Liver (tissue), 9 donors: ENCODE measurements around the gene ENPP4. TPM values are rescaled to one million over a fixed set of nuclear protein-coding genes. Genes with fewer than 3 reads are reported as not detected.

ENCODE experiments used
- DNase-seq: peaks from one replicate; pipeline ENCODE4 v3.0.0-alpha.2; 2017; ENCODE audit warnings: low spot score
- H3K27ac ChIP-seq, 2 donors: one replicate each; pipeline ENCODE4 v1.7.0; 2013; ENCODE audit warnings: inconsistent platforms in 2 of 2, low read length in 2 of 2, control low read depth in 1 of 2, low read depth in 1 of 2, mild to moderate bottlenecking in 1 of 2
- H3K27me3 ChIP-seq, 4 donors: one replicate each; pipeline versions ENCODE4 v1.6.1 to v1.7.0; 2013; ENCODE audit warnings: low read length in 3 of 4, inconsistent platforms in 1 of 4, mild to moderate bottlenecking in 1 of 4, moderate library complexity in 1 of 4; ENCODE audit not compliant: control insufficient read depth in 4 of 4, insufficient read depth in 4 of 4
- H3K36me3 ChIP-seq, 4 donors: one replicate each; pipeline versions ENCODE4 v1.6.1 to v1.7.0; 2013; ENCODE audit warnings: low read length in 3 of 4, mild to moderate bottlenecking in 3 of 4, low read depth in 1 of 4, moderate library complexity in 1 of 4; ENCODE audit not compliant: control insufficient read depth in 4 of 4, insufficient read depth in 3 of 4
- H3K4me1 ChIP-seq, 4 donors: one replicate each; pipeline versions ENCODE4 v1.6.1 to v1.7.0; 2013; ENCODE audit warnings: low read length in 3 of 4, mild to moderate bottlenecking in 3 of 4, moderate library complexity in 1 of 4; ENCODE audit not compliant: control insufficient read depth in 4 of 4, insufficient read depth in 4 of 4
- H3K4me3 ChIP-seq, 3 donors: one replicate each; pipeline versions ENCODE4 v1.6.1 to v1.7.0; 2013; ENCODE audit warnings: low read length in 3 of 3, control low read depth in 1 of 3, low read depth in 1 of 3, mild to moderate bottlenecking in 1 of 3
- H3K9ac ChIP-seq, 2 donors: one replicate each; pipeline ENCODE4 v1.7.0; 2013; ENCODE audit warnings: low read length in 2 of 2, mild to moderate bottlenecking in 2 of 2, moderate library complexity in 2 of 2, control low read depth in 1 of 2, low read depth in 1 of 2
- H3K9me3 ChIP-seq, 4 donors: one replicate each; pipeline versions ENCODE4 v1.6.1 to v1.7.0; 2013; ENCODE audit warnings: low read length in 3 of 4; ENCODE audit not compliant: control insufficient read depth in 4 of 4
- ATF3 ChIP-seq: IDR thresholded peaks from 2 replicates; pipeline ENCODE4 v1.6.1; 2016; ENCODE audit warnings: antibody characterized with exemption
- EGR1 ChIP-seq, 2 donors: IDR thresholded peaks; 2 replicates each; pipeline ENCODE4 v1.6.1; 2016 to 2018; ENCODE audit warnings: antibody characterized with exemption in 2 of 2, low read depth in 2 of 2
- FOXA1 ChIP-seq: IDR thresholded peaks from 2 replicates; pipeline ENCODE4 v1.6.1; 2016; ENCODE audit warnings: antibody characterized with exemption
- FOXA2 ChIP-seq: IDR thresholded peaks from 2 replicates; pipeline ENCODE4 v1.6.1; 2016; ENCODE audit warnings: antibody characterized with exemption
- GABPA ChIP-seq, 2 donors: IDR thresholded peaks in 1 of 2; conservative IDR thresholded peaks in 1 of 2; 2 replicates each; pipeline ENCODE4 v1.6.1; 2016; ENCODE audit warnings: antibody characterized with exemption in 2 of 2, mild to moderate bottlenecking in 1 of 2, moderate library complexity in 1 of 2
- HNF4A ChIP-seq, 2 donors: conservative IDR thresholded peaks; 2 replicates each; pipeline ENCODE4 v1.6.1; 2016; ENCODE audit warnings: antibody characterized with exemption in 2 of 2, mild to moderate bottlenecking in 2 of 2
- HNF4G ChIP-seq: IDR thresholded peaks from 2 replicates; pipeline ENCODE4 v1.6.1; 2016; ENCODE audit warnings: antibody characterized with exemption
- JUND ChIP-seq, 2 donors: IDR thresholded peaks; 2 replicates each; pipeline ENCODE4 v1.6.1; 2016; ENCODE audit warnings: antibody characterized with exemption in 2 of 2
- MAX ChIP-seq: IDR thresholded peaks from 2 replicates; pipeline ENCODE4 v1.6.1; 2016; ENCODE audit warnings: antibody characterized with exemption
- NR2F2 ChIP-seq: IDR thresholded peaks from 2 replicates; pipeline ENCODE4 v1.6.1; 2016; ENCODE audit warnings: antibody characterized with exemption
- RAD21 ChIP-seq, 2 donors: IDR thresholded peaks; 2 replicates each; pipeline ENCODE4 v1.6.1; 2016; ENCODE audit warnings: antibody characterized with exemption in 2 of 2, mild to moderate bottlenecking in 2 of 2
- RXRA ChIP-seq, 2 donors: IDR thresholded peaks; 2 replicates each; pipeline ENCODE4 v1.6.1; 2017 to 2018; ENCODE audit warnings: antibody characterized with exemption in 2 of 2, mild to moderate bottlenecking in 1 of 2
- SP1 ChIP-seq: IDR thresholded peaks from 2 replicates; pipeline ENCODE4 v1.6.1; 2018; ENCODE audit warnings: antibody characterized with exemption, mild to moderate bottlenecking
- TAF1 ChIP-seq: conservative IDR thresholded peaks from 2 replicates; pipeline ENCODE4 v1.6.1; 2016; ENCODE audit warnings: antibody characterized with exemption, mild to moderate bottlenecking
- YY1 ChIP-seq: IDR thresholded peaks from 2 replicates; pipeline ENCODE4 v1.6.1; 2016; ENCODE audit warnings: antibody characterized with exemption, mild to moderate bottlenecking
- WGBS: extraction: QIAGEN DNeasy Blood & Tissue Kit; methylation state at CpG from one replicate; pipeline ENCODE4 v1.1.7; 2013; 5-methylcytosine and 5-hydroxymethylcytosine counted together
- polyA plus RNA-seq, 2 donors: library from polyadenylated mRNA; stranded (reverse) in 1 of 2; unstranded in 1 of 2; fragments of 200-250 nt in 1 of 2; fragments of >200 nt in 1 of 2; fragmentation: Nextera tagmentation in 1 of 2; extraction: Ambion mirVana in 1 of 2; gene quantifications; one replicate each; pipeline versions ENCODE4 v1.2.1 to v1.2.3, GENCODE V29; 2013 to 2015
- total RNA-seq, 2 donors: library from RNA; depleted of rRNA; stranded (reverse); fragments of >200 nt; gene quantifications; one replicate each; pipeline ENCODE4 v1.2.3, GENCODE V29; 2014
- TF ChIP-seq, protein P1 (sequence below): fragments of 150-350 bp; IDR thresholded peaks from 2 replicates; pipeline ENCODE4 v1.5.1; 2017; ENCODE audit warnings: improper control_type of control experiment, low read depth, low read length; ENCODE audit not compliant: missing input control
- TF ChIP-seq, protein P2 (sequence below): IDR thresholded peaks from 2 replicates; pipeline ENCODE4 v1.6.1; 2016; ENCODE audit warnings: antibody characterized with exemption
- TF ChIP-seq, protein P3 (sequence below): IDR thresholded peaks from 2 replicates; pipeline ENCODE4 v1.6.1; 2016; ENCODE audit warnings: antibody characterized with exemption, mild to moderate bottlenecking
- donor health status: healthy.
- donor health status: healthy.
- donor health status: healthy.
- donor health status: healthy.
- donor health status: healthy.

ENPP4 gene
- total and polyA plus RNA-seq, 4 donors = 3.6 to 12.6 (median 4.8) TPM

DNA sequence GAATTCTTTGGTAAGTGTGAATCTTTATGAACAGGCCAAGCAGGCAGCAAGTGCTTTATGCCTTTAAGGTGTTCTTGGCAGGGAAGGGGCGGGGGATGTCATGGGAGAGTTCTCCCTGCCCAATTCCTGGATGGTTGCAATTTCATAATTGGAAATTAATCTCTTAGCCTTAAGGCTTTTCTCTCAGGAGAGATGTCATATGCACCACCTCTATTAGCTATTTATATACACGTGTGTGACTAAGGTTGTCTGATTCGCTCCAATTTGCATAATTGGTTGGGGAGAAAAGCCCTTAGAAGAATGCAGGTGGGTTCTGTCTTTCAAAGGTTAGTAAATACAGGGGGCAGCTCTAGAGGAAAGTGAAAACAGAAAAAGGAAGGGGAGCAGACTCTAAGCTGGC, 46.2 kb downstream of the ENPP4 start:
- Histone ChIP-seq H3K4me1 (peaks cover 0 to under 1% (median 0%) of the 10 kb centered on the region in 4 donors), H3K9me3 (no peaks in the 10 kb centered on the region), H3K9ac (no peak overlapping the region), H3K4me3 (no peak overlapping the region), H3K36me3 (no peaks in the 10 kb centered on the region), H3K27ac (no peak overlapping the region), H3K27me3 (no peaks in the 10 kb centered on the region)
- no peak for DNase-seq
- WGBS = 85% methylated on average over 3 of the region's 3 CpGs
- TF ChIP-seq, protein P1, sequence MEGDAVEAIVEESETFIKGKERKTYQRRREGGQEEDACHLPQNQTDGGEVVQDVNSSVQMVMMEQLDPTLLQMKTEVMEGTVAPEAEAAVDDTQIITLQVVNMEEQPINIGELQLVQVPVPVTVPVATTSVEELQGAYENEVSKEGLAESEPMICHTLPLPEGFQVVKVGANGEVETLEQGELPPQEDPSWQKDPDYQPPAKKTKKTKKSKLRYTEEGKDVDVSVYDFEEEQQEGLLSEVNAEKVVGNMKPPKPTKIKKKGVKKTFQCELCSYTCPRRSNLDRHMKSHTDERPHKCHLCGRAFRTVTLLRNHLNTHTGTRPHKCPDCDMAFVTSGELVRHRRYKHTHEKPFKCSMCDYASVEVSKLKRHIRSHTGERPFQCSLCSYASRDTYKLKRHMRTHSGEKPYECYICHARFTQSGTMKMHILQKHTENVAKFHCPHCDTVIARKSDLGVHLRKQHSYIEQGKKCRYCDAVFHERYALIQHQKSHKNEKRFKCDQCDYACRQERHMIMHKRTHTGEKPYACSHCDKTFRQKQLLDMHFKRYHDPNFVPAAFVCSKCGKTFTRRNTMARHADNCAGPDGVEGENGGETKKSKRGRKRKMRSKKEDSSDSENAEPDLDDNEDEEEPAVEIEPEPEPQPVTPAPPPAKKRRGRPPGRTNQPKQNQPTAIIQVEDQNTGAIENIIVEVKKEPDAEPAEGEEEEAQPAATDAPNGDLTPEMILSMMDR = no peak
- TF ChIP-seq RXRA (IDR thresholded peaks at IDR 0.05) = no peak
- no peak for TF ChIP-seq MAX
- no peak for TF ChIP-seq SP1
- TF ChIP-seq RAD21 (IDR thresholded peaks at IDR 0.05) = no peak
- TF ChIP-seq EGR1 (IDR thresholded peaks at IDR 0.05; ENCODE audit: low read depth in 2 of 2) = no peak
- TF ChIP-seq, protein P2, sequence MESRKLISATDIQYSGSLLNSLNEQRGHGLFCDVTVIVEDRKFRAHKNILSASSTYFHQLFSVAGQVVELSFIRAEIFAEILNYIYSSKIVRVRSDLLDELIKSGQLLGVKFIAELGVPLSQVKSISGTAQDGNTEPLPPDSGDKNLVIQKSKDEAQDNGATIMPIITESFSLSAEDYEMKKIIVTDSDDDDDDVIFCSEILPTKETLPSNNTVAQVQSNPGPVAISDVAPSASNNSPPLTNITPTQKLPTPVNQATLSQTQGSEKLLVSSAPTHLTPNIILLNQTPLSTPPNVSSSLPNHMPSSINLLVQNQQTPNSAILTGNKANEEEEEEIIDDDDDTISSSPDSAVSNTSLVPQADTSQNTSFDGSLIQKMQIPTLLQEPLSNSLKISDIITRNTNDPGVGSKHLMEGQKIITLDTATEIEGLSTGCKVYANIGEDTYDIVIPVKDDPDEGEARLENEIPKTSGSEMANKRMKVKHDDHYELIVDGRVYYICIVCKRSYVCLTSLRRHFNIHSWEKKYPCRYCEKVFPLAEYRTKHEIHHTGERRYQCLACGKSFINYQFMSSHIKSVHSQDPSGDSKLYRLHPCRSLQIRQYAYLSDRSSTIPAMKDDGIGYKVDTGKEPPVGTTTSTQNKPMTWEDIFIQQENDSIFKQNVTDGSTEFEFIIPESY = no peak
- TF ChIP-seq NR2F2 = no peak
- no peak for TF ChIP-seq FOXA2
- TF ChIP-seq, protein P3, sequence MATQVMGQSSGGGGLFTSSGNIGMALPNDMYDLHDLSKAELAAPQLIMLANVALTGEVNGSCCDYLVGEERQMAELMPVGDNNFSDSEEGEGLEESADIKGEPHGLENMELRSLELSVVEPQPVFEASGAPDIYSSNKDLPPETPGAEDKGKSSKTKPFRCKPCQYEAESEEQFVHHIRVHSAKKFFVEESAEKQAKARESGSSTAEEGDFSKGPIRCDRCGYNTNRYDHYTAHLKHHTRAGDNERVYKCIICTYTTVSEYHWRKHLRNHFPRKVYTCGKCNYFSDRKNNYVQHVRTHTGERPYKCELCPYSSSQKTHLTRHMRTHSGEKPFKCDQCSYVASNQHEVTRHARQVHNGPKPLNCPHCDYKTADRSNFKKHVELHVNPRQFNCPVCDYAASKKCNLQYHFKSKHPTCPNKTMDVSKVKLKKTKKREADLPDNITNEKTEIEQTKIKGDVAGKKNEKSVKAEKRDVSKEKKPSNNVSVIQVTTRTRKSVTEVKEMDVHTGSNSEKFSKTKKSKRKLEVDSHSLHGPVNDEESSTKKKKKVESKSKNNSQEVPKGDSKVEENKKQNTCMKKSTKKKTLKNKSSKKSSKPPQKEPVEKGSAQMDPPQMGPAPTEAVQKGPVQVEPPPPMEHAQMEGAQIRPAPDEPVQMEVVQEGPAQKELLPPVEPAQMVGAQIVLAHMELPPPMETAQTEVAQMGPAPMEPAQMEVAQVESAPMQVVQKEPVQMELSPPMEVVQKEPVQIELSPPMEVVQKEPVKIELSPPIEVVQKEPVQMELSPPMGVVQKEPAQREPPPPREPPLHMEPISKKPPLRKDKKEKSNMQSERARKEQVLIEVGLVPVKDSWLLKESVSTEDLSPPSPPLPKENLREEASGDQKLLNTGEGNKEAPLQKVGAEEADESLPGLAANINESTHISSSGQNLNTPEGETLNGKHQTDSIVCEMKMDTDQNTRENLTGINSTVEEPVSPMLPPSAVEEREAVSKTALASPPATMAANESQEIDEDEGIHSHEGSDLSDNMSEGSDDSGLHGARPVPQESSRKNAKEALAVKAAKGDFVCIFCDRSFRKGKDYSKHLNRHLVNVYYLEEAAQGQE = no peak
- TF ChIP-seq ATF3 = no peak
- TF ChIP-seq TAF1 = no peak
- TF ChIP-seq HNF4A (conservative IDR thresholded peaks at IDR 0.05) = no peak
- TF ChIP-seq JUND (IDR thresholded peaks at IDR 0.05) = no peak
- no peak for TF ChIP-seq GABPA (IDR thresholded peaks at IDR 0.05 in 1 of 2, conservative IDR thresholded peaks at IDR 0.05 in 1 of 2)
- TF ChIP-seq FOXA1 = no peak

DNA sequence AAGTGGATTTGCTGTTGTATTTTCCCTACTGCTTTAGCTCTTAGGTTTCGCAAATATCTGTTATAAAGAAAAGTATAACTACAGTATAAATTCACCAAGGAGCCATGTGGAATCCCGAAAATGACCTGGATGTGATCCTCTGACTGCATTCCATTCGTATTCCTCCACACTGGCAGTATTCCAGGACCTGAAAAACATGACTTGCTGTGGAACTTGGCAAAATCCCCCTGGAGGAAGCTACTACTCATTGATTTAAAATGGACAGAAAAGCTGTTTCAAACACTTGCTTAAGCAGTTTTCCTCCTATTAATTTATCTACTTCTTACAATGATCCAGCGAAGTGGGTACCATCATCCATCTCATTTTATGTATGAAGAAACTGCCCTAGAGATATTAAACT, 54.3 kb downstream of the ENPP4 start:
- no peak for DNase-seq
- Histone ChIP-seq H3K4me3 (no peak overlapping the region), H3K36me3 (no peaks in the 10 kb centered on the region), H3K9ac (no peak overlapping the region), H3K4me1 (no peaks in the 10 kb centered on the region), H3K9me3 (no peaks in the 10 kb centered on the region), H3K27me3 (peaks cover 0 to 6% (median 0%) of the 10 kb centered on the region in 4 donors), H3K27ac (no peak overlapping the region)
- no peak for TF ChIP-seq RAD21 (IDR thresholded peaks at IDR 0.05)
- no peak for TF ChIP-seq SP1
- no peak for TF ChIP-seq ATF3
- no peak for TF ChIP-seq GABPA (IDR thresholded peaks at IDR 0.05 in 1 of 2, conservative IDR thresholded peaks at IDR 0.05 in 1 of 2)
- TF ChIP-seq RXRA (IDR thresholded peaks at IDR 0.05) = no peak
- no peak for TF ChIP-seq TAF1
- no peak for TF ChIP-seq YY1
- no peak for TF ChIP-seq HNF4G
- TF ChIP-seq EGR1 (IDR thresholded peaks at IDR 0.05; ENCODE audit: low read depth in 2 of 2) = no peak
- TF ChIP-seq FOXA2 = no peak
- TF ChIP-seq JUND (IDR thresholded peaks at IDR 0.05) = no peak
- TF ChIP-seq HNF4A (conservative IDR thresholded peaks at IDR 0.05) = no peak
- TF ChIP-seq, protein P1 = no peak
- TF ChIP-seq NR2F2 = no peak
- 60% methylated on average over 4 of the region's 4 CpGs for WGBS
